ENCODE results near the gene PTGDR. TPM values are rescaled to one million over a fixed set of nuclear protein-coding genes. Genes with fewer than 3 reads are reported as not detected.

Gene PTGDR
- total and polyA plus RNA-seq, 2 of the 8 experiments (the other 6 are each of a cell fraction or from before 2014, with no cell fraction given), result 0.22 to 0.83 TPM

- no peak for TF ChIP-seq CHD7 (IDR thresholded peaks at IDR 0.05; ENCODE audit: insufficient replicate concordance, low read length)
- TF ChIP-seq TEAD4 (IDR thresholded peaks at IDR 0.05; ENCODE audit: low read depth, low read length), result no peak
- TF ChIP-seq GTF2F1 (IDR thresholded peaks at IDR 0.05; ENCODE audit: borderline replicate concordance, low read depth, low read length), result no peak
- TF ChIP-seq ASH2L (IDR thresholded peaks at IDR 0.05; ENCODE audit: low read length), result no peak
Observed at GRCh38 chr14:52240623-52241022, 26.9 kb upstream of the PTGDR start (continued).

All from H1 (cell line).